NCI-H510A (cell line): ENCODE results near the gene TTN.
"Not testable (repeated sequence)": the region's sequence is repeated elsewhere in the genome, so short reads cannot be mapped to it uniquely, and the experiment has no call there.

Source experiments
- DNase-seq: peaks from one replicate; lab custom pipeline; 2025; lab: John Stamatoyannopoulos, UW

Gene TTN

GRCh38 chr2:178658480-178658879, 148.7 kb downstream of the TTN start:
- not testable (repeated sequence) for DNase-seq

GRCh38 chr2:178650554-178650953, 156.7 kb downstream of the TTN start:
- no peak for DNase-seq

- DNase-seq: no peak
These were observed 162.3 kb downstream of the TTN start for GRCh38 chr2:178644919-178645318.

GRCh38 chr2:178641498-178641897, 165.7 kb downstream of the TTN start:
- DNase-seq: no peak

- no peak for DNase-seq
These were observed 171.3 kb downstream of the TTN start for GRCh38 chr2:178635897-178636296.

GRCh38 chr2:178632729-178633128, 174.5 kb downstream of the TTN start:
- DNase-seq: no peak

- no peak for DNase-seq
These were observed 176.6 kb downstream of the TTN start for GRCh38 chr2:178630581-178630980.

- DNase-seq: no peak
These were observed 177.8 kb downstream of the TTN start for GRCh38 chr2:178629463-178629862.

GRCh38 chr2:178628605-178629004, 178.6 kb downstream of the TTN start:
- DNase-seq: no peak

- no peak for DNase-seq
These were observed 179.8 kb downstream of the TTN start for GRCh38 chr2:178627401-178627800.

- DNase-seq: no peak
These were observed 191.3 kb downstream of the TTN start for GRCh38 chr2:178615969-178616368.

- no peak for DNase-seq
These were observed 204.3 kb downstream of the TTN start for GRCh38 chr2:178602901-178603300.

GRCh38 chr2:178592655-178593054, 214.6 kb downstream of the TTN start:
- DNase-seq: no peak

GRCh38 chr2:178589335-178589734, 217.9 kb downstream of the TTN start:
- DNase-seq: no peak

- DNase-seq: no peak
These were observed 222.6 kb downstream of the TTN start for GRCh38 chr2:178584666-178585065.

GRCh38 chr2:178579006-178579405, 228.2 kb downstream of the TTN start:
- DNase-seq: no peak

GRCh38 chr2:178574789-178575188, 232.4 kb downstream of the TTN start:
- DNase-seq: no peak

GRCh38 chr2:178568227-178568626, 239.0 kb downstream of the TTN start:
- no peak for DNase-seq

- DNase-seq: no peak
These were observed 254.2 kb downstream of the TTN start for GRCh38 chr2:178553047-178553446.

- no peak for DNase-seq
These were observed 256.9 kb downstream of the TTN start for GRCh38 chr2:178550352-178550751.

- DNase-seq: no peak
These were observed 264.7 kb downstream of the TTN start for GRCh38 chr2:178542569-178542968.

- no peak for DNase-seq
These were observed 265.1 kb downstream of the TTN start for GRCh38 chr2:178542161-178542560.

GRCh38 chr2:178536037-178536436, 271.2 kb downstream of the TTN start:
- no peak for DNase-seq

- no peak for DNase-seq
These were observed 276.1 kb downstream of the TTN start for GRCh38 chr2:178531168-178531567.

- DNase-seq: no peak
These were observed 276.5 kb downstream of the TTN start for GRCh38 chr2:178530625-178531142.
